Measurements from ENCODE around the gene HGF. TPM values are rescaled to one million over a fixed set of nuclear protein-coding genes. Genes with fewer than 3 reads are reported as not detected.

The HGF gene
- total and polyA plus RNA-seq, 2 of the 8 experiments (the other 6 are each of a cell fraction or from before 2014, with no cell fraction given) = 0.05 to 0.60 TPM

DNA sequence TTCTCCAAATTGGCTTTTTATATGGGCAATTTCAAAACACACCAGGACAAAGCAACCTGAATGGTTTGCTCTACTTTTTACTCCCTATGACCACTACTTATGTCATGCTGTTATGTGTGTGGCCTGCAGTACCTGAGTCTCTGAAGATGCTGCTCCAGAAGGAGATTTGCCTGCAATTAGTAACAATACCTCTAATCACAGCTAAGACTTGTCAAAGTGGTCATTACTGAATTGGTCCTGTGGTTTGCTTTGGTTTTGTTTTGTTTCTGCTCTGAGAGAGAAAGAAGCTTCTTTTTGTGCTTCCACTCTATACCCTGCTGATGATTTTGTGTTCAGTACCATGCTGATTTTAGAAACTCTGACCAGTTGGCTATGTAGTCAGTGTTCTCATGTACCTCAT is 25.5 kb downstream of the HGF start (continued):
- no peak for TF ChIP-seq ZNF274 (IDR thresholded peaks at IDR 0.05; ENCODE audit: borderline replicate concordance, extremely low read depth, low read length)
- no peak for TF ChIP-seq CTBP2 (IDR thresholded peaks at IDR 0.05; ENCODE audit: borderline replicate concordance, insufficient read depth, insufficient read length, low read length)
- no peak for TF ChIP-seq PHF8 (conservative IDR thresholded peaks at IDR 0.05; ENCODE audit: low read depth, low read length)
- TF ChIP-seq RNF2 (IDR thresholded peaks at IDR 0.05; ENCODE audit: borderline replicate concordance, low read depth, low read length, missing control alignments, poor library complexity, severe bottlenecking) = no peak
- TF ChIP-seq, protein P1, sequence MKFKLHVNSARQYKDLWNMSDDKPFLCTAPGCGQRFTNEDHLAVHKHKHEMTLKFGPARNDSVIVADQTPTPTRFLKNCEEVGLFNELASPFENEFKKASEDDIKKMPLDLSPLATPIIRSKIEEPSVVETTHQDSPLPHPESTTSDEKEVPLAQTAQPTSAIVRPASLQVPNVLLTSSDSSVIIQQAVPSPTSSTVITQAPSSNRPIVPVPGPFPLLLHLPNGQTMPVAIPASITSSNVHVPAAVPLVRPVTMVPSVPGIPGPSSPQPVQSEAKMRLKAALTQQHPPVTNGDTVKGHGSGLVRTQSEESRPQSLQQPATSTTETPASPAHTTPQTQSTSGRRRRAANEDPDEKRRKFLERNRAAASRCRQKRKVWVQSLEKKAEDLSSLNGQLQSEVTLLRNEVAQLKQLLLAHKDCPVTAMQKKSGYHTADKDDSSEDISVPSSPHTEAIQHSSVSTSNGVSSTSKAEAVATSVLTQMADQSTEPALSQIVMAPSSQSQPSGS (IDR thresholded peaks at IDR 0.05; ENCODE audit: low read length) = no peak
- TF ChIP-seq CEBPB (IDR thresholded peaks at IDR 0.05; ENCODE audit: low read depth, low read length) = no peak
- no peak for TF ChIP-seq POLR2A (IDR thresholded peaks at IDR 0.05; ENCODE audit: control extremely low read depth in 1 of 2, low read depth in 2 of 2, low read length in 2 of 2)
- TF ChIP-seq KDM4A (IDR thresholded peaks at IDR 0.05; ENCODE audit: low read depth, low read length, severe bottlenecking) = no peak
- no peak for TF ChIP-seq POU5F1 (IDR thresholded peaks at IDR 0.05; ENCODE audit: low read depth, low read length)
- no peak for TF ChIP-seq SIN3A (conservative IDR thresholded peaks at IDR 0.05 in 1 of 2, IDR thresholded peaks at IDR 0.05 in 1 of 2; ENCODE audit: low read depth in 1 of 2, low read length in 2 of 2)
- TF ChIP-seq SP4 (IDR thresholded peaks at IDR 0.05; ENCODE audit: low read length) = no peak
- no peak for TF ChIP-seq SP1 (IDR thresholded peaks at IDR 0.05; ENCODE audit: low read depth, low read length)
- TF ChIP-seq KDM5A (IDR thresholded peaks at IDR 0.05; ENCODE audit: low read length) = no peak
- TF ChIP-seq EZH2 (IDR thresholded peaks at IDR 0.05; ENCODE audit: low read depth, low read length, severe bottlenecking) = no peak
